PFSK-1 (cell line): ENCODE results near the gene FKBP1B.

Experiments
- POLR2AphosphoS5 ChIP-seq: IDR thresholded peaks from 2 replicates; pipeline ENCODE4 v1.6.1; 2012; ENCODE audit warnings: low read depth, mild to moderate bottlenecking, control low read depth, low read length, moderate library complexity
- SIN3A ChIP-seq: IDR thresholded peaks from 2 replicates; pipeline ENCODE4 v1.6.1; 2012; ENCODE audit warnings: mild to moderate bottlenecking, low read length, moderate library complexity, borderline replicate concordance; ENCODE audit not compliant: insufficient read depth
- TAF1 ChIP-seq: IDR thresholded peaks from 2 replicates; pipeline ENCODE4 v1.6.1; 2012; ENCODE audit warnings: low read length, control low read depth, borderline replicate concordance; ENCODE audit not compliant: insufficient read depth
- TF ChIP-seq, protein P1 (sequence below), 2 experiments: IDR thresholded peaks; 2 replicates each; pipeline versions ENCODE4 v1.6.1 to v1.8.0; 2011 to 2012; ENCODE audit warnings: low read depth in 2 of 2, low read length in 2 of 2, control low read depth in 1 of 2, inconsistent platforms in 1 of 2, mild to moderate bottlenecking in 1 of 2, moderate library complexity in 1 of 2; ENCODE audit not compliant: insufficient read depth in 1 of 2

DNA sequence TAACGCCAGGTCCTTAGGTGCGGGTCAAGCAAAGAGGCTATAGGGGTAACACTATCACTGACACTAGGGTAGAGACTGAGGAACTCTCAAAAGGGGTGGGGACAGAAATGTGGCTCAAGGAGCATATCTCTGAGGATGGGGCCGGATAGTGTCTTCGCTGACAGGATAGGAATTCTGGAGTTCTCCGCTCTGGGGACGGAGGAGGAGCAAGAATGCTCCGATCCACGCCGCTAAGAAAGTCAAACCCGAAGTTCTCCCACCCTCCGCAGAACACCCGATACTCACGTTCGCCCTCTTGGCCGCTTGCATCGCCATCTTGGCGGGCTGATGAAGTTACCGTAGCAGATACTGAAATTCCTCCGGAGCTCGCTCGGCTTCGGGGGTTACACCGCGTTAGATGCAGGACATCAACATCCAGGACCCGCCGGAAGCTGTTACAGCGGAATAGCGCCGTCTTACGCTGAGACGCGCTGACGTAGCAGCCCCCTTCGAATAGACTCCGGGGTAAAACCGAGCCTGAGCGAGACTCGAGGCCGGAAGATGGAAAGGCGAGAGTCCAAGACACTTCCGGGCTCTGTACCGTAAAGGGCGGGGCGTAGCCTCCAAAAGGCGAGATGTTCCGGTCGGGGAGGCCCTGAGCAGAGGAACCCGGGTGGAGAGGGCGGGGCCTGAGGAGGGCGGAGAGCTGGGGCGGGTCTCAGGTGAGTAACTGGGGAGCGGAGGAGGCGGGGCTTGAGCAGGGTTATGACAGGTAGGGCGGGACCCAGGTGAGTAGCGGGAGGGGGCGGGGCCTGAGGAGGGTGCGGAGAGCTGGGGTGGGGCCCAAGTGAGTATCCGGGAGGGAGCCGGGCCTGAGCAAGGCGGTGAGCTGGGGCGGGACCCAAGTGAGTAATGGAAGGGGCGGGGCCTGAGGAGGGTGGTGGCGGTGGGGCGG lies 26.6 kb downstream of the FKBP1B start, which contains the start of gene SF3B6:
- peak; percentile 9; the same call in 1 of the 2 replicates for TF ChIP-seq SIN3A
- TF ChIP-seq POLR2AphosphoS5 = peak; percentile 89
- TF ChIP-seq, protein P1, sequence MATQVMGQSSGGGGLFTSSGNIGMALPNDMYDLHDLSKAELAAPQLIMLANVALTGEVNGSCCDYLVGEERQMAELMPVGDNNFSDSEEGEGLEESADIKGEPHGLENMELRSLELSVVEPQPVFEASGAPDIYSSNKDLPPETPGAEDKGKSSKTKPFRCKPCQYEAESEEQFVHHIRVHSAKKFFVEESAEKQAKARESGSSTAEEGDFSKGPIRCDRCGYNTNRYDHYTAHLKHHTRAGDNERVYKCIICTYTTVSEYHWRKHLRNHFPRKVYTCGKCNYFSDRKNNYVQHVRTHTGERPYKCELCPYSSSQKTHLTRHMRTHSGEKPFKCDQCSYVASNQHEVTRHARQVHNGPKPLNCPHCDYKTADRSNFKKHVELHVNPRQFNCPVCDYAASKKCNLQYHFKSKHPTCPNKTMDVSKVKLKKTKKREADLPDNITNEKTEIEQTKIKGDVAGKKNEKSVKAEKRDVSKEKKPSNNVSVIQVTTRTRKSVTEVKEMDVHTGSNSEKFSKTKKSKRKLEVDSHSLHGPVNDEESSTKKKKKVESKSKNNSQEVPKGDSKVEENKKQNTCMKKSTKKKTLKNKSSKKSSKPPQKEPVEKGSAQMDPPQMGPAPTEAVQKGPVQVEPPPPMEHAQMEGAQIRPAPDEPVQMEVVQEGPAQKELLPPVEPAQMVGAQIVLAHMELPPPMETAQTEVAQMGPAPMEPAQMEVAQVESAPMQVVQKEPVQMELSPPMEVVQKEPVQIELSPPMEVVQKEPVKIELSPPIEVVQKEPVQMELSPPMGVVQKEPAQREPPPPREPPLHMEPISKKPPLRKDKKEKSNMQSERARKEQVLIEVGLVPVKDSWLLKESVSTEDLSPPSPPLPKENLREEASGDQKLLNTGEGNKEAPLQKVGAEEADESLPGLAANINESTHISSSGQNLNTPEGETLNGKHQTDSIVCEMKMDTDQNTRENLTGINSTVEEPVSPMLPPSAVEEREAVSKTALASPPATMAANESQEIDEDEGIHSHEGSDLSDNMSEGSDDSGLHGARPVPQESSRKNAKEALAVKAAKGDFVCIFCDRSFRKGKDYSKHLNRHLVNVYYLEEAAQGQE (IDR thresholded peaks at IDR 0.05; ENCODE audit: insufficient read depth in 1 of 2, low read depth in 2 of 2, low read length in 2 of 2) = peak; percentile 11 to 26; a peak in 2 of 4 replicates
- TF ChIP-seq TAF1 = peak; percentile 88; the same call in 1 of the 2 replicates
